SH-SY5Y (cell line): Measurements from ENCODE around the gene ZNF415.

Source experiments
- GATA2 ChIP-seq: IDR thresholded peaks from 2 replicates; pipeline ENCODE4 v1.6.1; 2011; ENCODE audit warnings: mild to moderate bottlenecking, low read depth, low read length
- GATA3 ChIP-seq: IDR thresholded peaks from 2 replicates; pipeline ENCODE4 v1.6.1; 2011; ENCODE audit warnings: low read depth, mild to moderate bottlenecking, low read length, moderate library complexity

GRCh38 chr19:53088091-53088490 is 44.6 kb downstream of the ZNF415 start:
- TF ChIP-seq GATA2 (no peak), GATA3 (no peak)
